ENCODE measurements around the gene SLC25A22.

The SLC25A22 gene

DNA sequence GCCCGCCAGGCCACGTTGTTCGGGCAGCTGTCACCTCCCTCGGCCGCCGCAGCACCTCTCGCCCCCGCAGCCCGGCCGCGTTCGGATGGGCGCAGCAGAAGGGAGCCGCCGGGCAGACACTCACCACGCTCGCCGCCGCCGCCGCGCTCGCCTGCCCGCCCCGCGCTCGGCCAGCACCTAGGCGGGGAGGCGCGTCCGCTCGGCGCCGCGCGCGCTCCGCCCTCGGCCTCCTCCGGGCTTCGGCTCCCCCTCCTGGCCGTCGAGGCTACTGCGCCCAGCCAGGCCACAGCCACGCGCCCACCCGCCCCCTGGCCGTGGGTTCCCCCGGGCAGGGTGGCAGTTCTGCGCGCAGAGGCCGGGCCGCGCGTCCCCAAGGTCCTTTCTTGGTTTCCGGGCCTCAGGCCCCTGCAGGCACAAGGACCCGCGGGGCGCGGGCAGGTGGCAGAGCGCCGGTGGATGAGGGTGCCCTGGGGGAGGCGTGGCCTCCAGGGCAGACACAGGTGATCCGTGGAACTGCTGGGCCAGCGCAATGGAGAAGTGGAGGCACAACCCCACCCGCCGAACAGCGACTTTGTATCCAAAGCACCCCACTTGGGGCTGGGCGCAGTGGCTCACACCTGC, at the start of gene SLC25A22:
Gene SLC25A22, minus strand, starts transcription at position 189 of the 621 bp plus-strand sequence. CDS start 3,275 bp downstream, outside the sequence.
- no peaks in the 10 kb centered on the region for H3K9me3 Mint-ChIP-seq
- DNase-seq, result peak; percentile 94
- H3K36me3 Mint-ChIP-seq (ENCODE audit: low read depth), result no peaks in the 10 kb centered on the region
- H3K4me1 Mint-ChIP-seq, result peaks cover 16% of the 10 kb centered on the region
- H3K27ac Mint-ChIP-seq, result peak within 1 kb of the TSS; percentile 71
- TF ChIP-seq, protein P1, sequence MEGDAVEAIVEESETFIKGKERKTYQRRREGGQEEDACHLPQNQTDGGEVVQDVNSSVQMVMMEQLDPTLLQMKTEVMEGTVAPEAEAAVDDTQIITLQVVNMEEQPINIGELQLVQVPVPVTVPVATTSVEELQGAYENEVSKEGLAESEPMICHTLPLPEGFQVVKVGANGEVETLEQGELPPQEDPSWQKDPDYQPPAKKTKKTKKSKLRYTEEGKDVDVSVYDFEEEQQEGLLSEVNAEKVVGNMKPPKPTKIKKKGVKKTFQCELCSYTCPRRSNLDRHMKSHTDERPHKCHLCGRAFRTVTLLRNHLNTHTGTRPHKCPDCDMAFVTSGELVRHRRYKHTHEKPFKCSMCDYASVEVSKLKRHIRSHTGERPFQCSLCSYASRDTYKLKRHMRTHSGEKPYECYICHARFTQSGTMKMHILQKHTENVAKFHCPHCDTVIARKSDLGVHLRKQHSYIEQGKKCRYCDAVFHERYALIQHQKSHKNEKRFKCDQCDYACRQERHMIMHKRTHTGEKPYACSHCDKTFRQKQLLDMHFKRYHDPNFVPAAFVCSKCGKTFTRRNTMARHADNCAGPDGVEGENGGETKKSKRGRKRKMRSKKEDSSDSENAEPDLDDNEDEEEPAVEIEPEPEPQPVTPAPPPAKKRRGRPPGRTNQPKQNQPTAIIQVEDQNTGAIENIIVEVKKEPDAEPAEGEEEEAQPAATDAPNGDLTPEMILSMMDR (IDR thresholded peaks at IDR 0.05), result peak; percentile 60
- no peaks in the 10 kb centered on the region for H3K27me3 Mint-ChIP-seq (ENCODE audit: low read depth, poor library complexity)
- peak within 1 kb of the TSS; percentile 86 for H3K4me3 Mint-ChIP-seq

DNA sequence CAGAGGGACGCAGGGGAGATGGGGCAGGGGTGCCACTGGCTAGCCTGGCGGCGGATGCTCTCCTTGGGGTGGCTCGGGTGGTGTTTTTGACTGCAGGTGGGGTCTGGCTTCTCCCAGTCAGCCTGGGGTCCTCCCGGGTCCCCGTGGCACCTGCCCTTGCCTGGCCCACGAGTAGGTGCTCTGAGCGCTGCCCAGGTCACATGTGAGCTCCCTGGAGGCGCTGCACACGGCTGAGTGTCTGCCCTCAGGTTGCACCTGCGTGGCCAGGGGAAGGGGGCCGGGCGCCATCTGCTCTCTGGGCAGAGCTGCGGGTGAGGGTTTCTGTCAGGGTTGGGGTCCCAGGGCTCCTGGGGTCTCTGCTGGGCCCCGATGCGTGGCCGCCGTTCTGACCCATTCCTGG, 49.8 kb upstream of the SLC25A22 start:
- Mint-ChIP-seq H3K9me3 (no peaks in the 10 kb centered on the region), H3K36me3 (ENCODE audit: low read depth) (no peaks in the 10 kb centered on the region), H3K27me3 (ENCODE audit: low read depth, poor library complexity) (peaks cover 31% of the 10 kb centered on the region), H3K27ac (no peak overlapping the region), H3K4me3 (no peak overlapping the region), H3K4me1 (peaks cover 31% of the 10 kb centered on the region)
- no peak for DNase-seq
- TF ChIP-seq, protein P1 (IDR thresholded peaks at IDR 0.05), result no peak

DNA sequence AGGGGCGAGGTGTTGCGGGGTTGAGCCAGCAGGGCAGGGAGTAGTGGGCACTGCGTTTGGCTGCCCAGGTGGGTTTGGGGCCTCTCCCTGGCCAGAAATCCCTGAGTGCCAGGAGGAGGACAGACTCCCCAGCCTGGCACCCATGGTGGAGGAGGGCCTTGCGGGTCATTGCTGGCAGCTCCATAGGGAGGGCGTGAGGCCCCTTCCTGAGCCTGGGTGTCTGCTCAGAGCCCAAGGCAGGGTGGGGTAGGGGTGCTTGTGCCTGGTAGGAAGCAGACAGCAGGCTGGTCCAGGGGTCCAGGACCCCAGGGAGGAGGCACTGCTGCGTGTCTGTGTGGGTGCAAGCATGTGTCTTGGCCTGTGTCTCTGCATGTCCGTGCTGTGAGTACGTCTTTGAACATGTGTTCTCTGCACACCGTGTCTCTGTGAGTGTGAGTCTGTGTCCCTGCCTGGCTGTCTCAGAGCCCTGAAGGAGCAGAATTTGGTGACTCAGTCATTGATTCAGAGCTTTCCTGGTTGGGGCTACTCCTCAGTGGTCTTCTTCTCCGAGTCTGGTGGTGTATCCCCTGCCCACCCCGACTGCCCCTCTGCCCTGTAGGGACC, 48.5 kb upstream of the SLC25A22 start:
- DNase-seq, result no peak
- H3K27me3 Mint-ChIP-seq (ENCODE audit: low read depth, poor library complexity), result peaks cover 22% of the 10 kb centered on the region
- TF ChIP-seq, protein P1 (IDR thresholded peaks at IDR 0.05), result no peak
- H3K4me1 Mint-ChIP-seq, result peaks cover 27% of the 10 kb centered on the region
- H3K4me3 Mint-ChIP-seq, result no peak overlapping the region
- H3K9me3 Mint-ChIP-seq, result no peaks in the 10 kb centered on the region
- H3K36me3 Mint-ChIP-seq (ENCODE audit: low read depth), result no peaks in the 10 kb centered on the region
- no peak overlapping the region for H3K27ac Mint-ChIP-seq

DNA sequence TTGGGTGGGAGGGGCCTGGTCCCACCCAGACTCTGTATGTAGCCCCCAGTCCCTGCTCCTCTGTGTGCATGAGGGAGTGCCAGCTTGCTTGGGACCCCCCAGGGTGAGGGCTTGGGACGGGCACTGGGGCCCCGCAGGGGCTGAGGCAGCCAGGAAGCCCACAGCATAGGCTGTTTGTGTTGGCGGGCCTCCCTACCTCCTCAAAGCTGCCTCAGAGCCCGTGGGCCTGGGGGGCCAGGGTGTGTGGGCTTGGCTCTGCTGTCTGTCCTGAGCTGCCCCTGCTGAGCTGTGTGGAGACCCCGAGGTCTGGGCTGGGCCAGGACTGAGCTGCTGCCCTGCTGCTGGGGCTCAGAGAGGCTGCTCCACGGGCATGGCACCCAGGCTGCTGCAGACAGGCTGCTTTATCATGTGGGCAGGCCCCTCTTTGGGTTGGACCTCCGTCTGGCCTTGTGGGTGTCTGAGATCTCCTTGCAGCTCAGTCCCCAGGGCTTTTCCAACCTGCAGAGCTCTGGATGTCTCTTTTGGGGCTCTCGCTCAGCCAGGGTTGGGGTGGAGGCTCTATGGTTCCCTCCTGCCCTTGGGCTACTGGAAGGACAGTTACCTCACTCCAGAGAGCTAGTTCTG, 47.9 kb upstream of the SLC25A22 start:
- H3K9me3 Mint-ChIP-seq, result no peaks in the 10 kb centered on the region
- no peak overlapping the region for H3K27ac Mint-ChIP-seq
- H3K36me3 Mint-ChIP-seq (ENCODE audit: low read depth), result peaks cover 1% of the 10 kb centered on the region
- TF ChIP-seq, protein P1 (IDR thresholded peaks at IDR 0.05), result no peak
- no peak overlapping the region for H3K4me3 Mint-ChIP-seq
- no peak for DNase-seq
- H3K27me3 Mint-ChIP-seq (ENCODE audit: low read depth, poor library complexity), result peaks cover 21% of the 10 kb centered on the region
- H3K4me1 Mint-ChIP-seq, result peaks cover 33% of the 10 kb centered on the region

DNA sequence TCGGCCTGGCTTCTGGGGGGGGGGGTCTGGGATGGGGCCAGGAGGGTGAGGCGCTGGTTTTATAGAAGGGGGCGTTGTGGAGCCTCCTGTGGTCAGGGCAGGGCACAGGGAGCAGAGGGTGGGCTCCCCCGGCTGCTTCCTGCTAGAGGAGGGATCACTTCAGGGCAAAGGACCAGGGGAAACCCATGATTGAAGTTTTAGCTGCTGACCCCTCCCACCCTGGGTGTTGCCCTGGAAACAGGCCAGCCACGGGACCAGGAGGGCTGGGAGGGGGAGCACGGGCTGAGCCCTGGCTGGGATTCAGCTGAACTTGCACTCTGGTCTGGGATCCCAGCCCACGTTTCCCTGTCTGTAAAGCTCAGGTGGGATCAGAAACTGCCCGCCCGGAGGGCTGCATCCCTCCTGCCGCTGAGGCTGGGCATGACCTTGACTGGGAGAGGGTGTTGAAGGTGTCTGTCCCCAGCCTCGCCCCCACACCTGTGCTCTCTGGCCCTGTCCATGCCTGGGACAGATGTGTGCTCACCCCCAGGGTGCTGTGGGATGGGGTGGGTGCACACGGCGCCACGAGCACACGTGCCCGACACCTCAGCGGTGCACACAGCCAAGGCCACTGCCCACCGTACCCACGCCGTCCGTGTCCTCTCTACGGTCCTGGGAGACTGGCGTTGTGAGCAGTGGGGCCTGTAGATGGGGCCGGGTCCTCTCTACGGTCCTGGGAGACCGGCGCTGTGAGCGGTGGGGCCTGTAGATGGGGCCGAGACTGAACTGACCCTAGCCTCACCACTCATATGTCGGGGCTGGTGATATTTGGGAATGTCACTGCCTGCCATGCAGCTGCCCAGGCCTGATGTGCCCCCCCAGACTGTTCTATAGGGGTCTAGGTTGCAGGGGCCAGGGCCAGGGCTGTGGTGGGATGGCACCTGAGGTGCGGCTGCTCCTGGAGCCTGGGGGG, 46.9 kb upstream of the SLC25A22 start:
- no peaks in the 10 kb centered on the region for H3K9me3 Mint-ChIP-seq
- H3K27me3 Mint-ChIP-seq (ENCODE audit: low read depth, poor library complexity), result peaks cover 20% of the 10 kb centered on the region
- peak overlapping the region; percentile 72 for H3K27ac Mint-ChIP-seq
- DNase-seq, result peak; percentile 81
- H3K4me3 Mint-ChIP-seq, result peak overlapping the region; percentile 64
- TF ChIP-seq, protein P1 (IDR thresholded peaks at IDR 0.05), result no peak
- peaks cover 8% of the 10 kb centered on the region for H3K36me3 Mint-ChIP-seq (ENCODE audit: low read depth)
- peaks cover 40% of the 10 kb centered on the region for H3K4me1 Mint-ChIP-seq

All from nephron progenitor cell (in vitro differentiated cells).